Measurements from ENCODE around the gene DLGAP1. TPM values are rescaled to one million over a fixed set of nuclear protein-coding genes. Genes with fewer than 3 reads are reported as not detected.

The DLGAP1 gene
- total and polyA plus RNA-seq, 2 of the 13 experiments (the other 11 are each of a cell fraction or from before 2014, with no cell fraction given): 0.01 TPM; not detected in 1

DNA sequence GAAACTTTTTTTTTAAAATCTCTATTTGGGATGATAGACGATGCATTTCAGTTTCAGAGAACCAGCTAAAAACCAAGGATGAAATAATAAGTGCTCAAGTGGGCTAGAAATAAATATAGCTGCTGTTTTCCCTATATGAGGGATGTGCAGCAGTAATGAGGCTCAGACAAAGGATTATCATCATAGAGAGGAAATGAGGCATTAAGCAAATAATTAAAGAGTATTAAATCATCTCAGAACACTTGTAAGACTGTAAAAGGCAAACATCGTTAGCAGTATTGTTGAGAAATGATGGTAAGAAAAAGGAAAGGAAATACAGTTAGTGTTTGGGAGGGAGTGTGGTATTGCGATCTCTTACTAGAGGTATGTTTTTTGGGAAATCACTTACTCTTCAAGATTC, 771.6 kb downstream of the DLGAP1 start (continued):
- TF ChIP-seq, protein P1, sequence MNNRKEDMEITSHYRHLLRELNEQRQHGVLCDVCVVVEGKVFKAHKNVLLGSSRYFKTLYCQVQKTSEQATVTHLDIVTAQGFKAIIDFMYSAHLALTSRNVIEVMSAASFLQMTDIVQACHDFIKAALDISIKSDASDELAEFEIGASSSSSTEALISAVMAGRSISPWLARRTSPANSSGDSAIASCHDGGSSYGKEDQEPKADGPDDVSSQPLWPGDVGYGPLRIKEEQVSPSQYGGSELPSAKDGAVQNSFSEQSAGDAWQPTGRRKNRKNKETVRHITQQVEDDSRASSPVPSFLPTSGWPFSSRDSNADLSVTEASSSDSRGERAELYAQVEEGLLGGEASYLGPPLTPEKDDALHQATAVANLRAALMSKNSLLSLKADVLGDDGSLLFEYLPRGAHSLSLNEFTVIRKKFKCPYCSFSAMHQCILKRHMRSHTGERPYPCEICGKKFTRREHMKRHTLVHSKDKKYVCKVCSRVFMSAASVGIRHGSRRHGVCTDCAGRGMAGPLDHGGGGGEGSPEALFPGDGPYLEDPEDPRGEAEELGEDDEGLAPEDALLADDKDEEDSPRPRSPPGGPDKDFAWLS (CRISPR knock-in tag; IDR thresholded peaks at IDR 0.05; ENCODE audit: borderline replicate concordance): no peak
- TF ChIP-seq, protein P2, sequence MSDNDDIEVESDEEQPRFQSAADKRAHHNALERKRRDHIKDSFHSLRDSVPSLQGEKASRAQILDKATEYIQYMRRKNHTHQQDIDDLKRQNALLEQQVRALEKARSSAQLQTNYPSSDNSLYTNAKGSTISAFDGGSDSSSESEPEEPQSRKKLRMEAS (IDR thresholded peaks at IDR 0.05): no peak
- TF ChIP-seq GABPA (IDR thresholded peaks at IDR 0.05; ENCODE audit: low read depth, low read length) (no peak), GABPA (CRISPR knock-in tag; IDR thresholded peaks at IDR 0.05; ENCODE audit: low read depth) (no peak), KLF11 (CRISPR knock-in tag; IDR thresholded peaks at IDR 0.05) (no peak), ISL2 (CRISPR knock-in tag; IDR thresholded peaks at IDR 0.05) (no peak)

DNA sequence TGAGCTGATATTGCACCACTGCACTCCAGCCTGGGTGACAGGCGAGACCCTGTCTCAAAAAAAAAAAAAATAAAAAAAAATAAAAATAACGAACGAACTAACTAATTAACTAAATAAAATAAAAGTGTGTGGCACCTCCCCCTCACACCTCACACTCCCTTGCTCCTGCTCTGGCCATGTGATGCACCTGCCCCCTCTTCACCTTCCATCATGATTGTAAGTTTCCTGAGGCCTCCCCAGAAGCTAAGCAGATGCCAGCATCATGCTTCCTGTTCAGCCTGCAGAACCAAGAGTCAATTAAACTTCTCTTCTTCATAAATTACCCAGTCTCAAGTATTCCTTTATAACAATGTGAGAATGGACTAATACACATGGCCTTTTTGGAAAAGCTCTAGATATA, 773.0 kb downstream of the DLGAP1 start:
- Histone ChIP-seq H4K20me1 (ENCODE audit: insufficient read depth, low read length) (no peaks in the 10 kb centered on the region), H3K36me3 (replicated peaks in 1 of 2; ENCODE audit: control insufficient read depth in 1 of 2, insufficient read depth in 2 of 2, low read length in 2 of 2) (no peaks in the 10 kb centered on the region), H3K27me3 (ENCODE audit: control insufficient read depth in 1 of 2, insufficient read depth in 2 of 2, low read length in 2 of 2) (no peaks in the 10 kb centered on the region; a peak in 1 of 5 replicates), H3K9me3 (ENCODE audit: low read length) (no peaks in the 10 kb centered on the region), H3K4me3 (replicated peaks in 1 of 3; ENCODE audit: insufficient read depth in 1 of 3, low read depth in 2 of 3, low read length in 3 of 3) (no peak overlapping the region), H3K27ac (ENCODE audit: extremely low read length, insufficient read depth, low read length) (no peak overlapping the region), H3K4me1 (ENCODE audit: insufficient read depth, low read length) (no peaks in the 10 kb centered on the region), H3K9ac (ENCODE audit: insufficient read depth, low read depth, low read length) (no peak overlapping the region), H3K79me2 (ENCODE audit: insufficient read depth, low read length) (no peaks in the 10 kb centered on the region), H2AFZ (ENCODE audit: low read length) (no peak overlapping the region), H3K4me2 (ENCODE audit: low read depth, low read length) (no peak overlapping the region)
- WGBS (ENCODE audit: low lambda C conversion rate): 14% methylated on average over 3 of the region's 3 CpGs
- CTCF ChIA-PET (ENCODE audit: low intra/inter-chr PET ratio, low total read pairs): interaction anchor here (0.7 kb wide), 1 partner anchor 92 kb away, joined by 3 read pairs; no protein-coding TSS in a partner anchor
- POLR2A ChIA-PET: no interaction called here
- intact Hi-C loops (cut with micrococcal nuclease; ENCODE audit: unreplicated experiment): no loop called here
- no TSS peak for BruUV-seq (replicated peaks)
- in situ Hi-C loops (cut with HindIII; ENCODE audit: extremely low pct_ligation_motif_present, low pct_unique_long_range_greater_than_20kb): no loop called here
- DNase-seq (ENCODE audit: low spot score): no peak
- no peak for ATAC-seq
- no peak for FAIRE-seq
- TF ChIP-seq, protein P3, sequence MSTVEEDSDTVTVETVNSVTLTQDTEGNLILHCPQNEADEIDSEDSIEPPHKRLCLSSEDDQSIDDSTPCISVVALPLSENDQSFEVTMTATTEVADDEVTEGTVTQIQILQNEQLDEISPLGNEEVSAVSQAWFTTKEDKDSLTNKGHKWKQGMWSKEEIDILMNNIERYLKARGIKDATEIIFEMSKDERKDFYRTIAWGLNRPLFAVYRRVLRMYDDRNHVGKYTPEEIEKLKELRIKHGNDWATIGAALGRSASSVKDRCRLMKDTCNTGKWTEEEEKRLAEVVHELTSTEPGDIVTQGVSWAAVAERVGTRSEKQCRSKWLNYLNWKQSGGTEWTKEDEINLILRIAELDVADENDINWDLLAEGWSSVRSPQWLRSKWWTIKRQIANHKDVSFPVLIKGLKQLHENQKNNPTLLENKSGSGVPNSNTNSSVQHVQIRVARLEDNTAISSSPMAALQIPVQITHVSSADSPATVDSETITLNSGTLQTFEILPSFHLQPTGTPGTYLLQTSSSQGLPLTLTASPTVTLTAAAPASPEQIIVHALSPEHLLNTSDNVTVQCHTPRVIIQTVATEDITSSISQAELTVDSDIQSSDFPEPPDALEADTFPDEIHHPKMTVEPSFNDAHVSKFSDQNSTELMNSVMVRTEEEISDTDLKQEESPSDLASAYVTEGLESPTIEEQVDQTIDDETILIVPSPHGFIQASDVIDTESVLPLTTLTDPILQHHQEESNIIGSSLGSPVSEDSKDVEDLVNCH (CRISPR knock-in tag; IDR thresholded peaks at IDR 0.05): no peak
- no peak for TF ChIP-seq FOXA1 (IDR thresholded peaks at IDR 0.05)
- TF ChIP-seq FOXA1 (CRISPR knock-in tag; IDR thresholded peaks at IDR 0.05): no peak
- TF ChIP-seq ATM (IDR thresholded peaks at IDR 0.05; ENCODE audit: borderline replicate concordance): no peak
- TF ChIP-seq, protein P4, sequence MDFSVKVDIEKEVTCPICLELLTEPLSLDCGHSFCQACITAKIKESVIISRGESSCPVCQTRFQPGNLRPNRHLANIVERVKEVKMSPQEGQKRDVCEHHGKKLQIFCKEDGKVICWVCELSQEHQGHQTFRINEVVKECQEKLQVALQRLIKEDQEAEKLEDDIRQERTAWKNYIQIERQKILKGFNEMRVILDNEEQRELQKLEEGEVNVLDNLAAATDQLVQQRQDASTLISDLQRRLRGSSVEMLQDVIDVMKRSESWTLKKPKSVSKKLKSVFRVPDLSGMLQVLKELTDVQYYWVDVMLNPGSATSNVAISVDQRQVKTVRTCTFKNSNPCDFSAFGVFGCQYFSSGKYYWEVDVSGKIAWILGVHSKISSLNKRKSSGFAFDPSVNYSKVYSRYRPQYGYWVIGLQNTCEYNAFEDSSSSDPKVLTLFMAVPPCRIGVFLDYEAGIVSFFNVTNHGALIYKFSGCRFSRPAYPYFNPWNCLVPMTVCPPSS (IDR thresholded peaks at IDR 0.05): no peak
- TF ChIP-seq GZF1 (CRISPR knock-in tag; IDR thresholded peaks at IDR 0.05): no peak
- no peak for TF ChIP-seq NFIC (IDR thresholded peaks at IDR 0.05; ENCODE audit: low read length)
- no peak for TF ChIP-seq ZNF674 (CRISPR knock-in tag; IDR thresholded peaks at IDR 0.05; ENCODE audit: low read depth)
- TF ChIP-seq, protein P5, sequence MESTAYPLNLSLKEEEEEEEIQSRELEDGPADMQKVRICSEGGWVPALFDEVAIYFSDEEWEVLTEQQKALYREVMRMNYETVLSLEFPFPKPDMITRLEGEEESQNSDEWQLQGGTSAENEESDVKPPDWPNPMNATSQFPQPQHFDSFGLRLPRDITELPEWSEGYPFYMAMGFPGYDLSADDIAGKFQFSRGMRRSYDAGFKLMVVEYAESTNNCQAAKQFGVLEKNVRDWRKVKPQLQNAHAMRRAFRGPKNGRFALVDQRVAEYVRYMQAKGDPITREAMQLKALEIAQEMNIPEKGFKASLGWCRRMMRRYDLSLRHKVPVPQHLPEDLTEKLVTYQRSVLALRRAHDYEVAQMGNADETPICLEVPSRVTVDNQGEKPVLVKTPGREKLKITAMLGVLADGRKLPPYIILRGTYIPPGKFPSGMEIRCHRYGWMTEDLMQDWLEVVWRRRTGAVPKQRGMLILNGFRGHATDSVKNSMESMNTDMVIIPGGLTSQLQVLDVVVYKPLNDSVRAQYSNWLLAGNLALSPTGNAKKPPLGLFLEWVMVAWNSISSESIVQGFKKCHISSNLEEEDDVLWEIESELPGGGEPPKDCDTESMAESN (CRISPR knock-in tag; conservative IDR thresholded peaks at IDR 0.05): no peak
- no peak for TF ChIP-seq SATB2 (CRISPR knock-in tag; IDR thresholded peaks at IDR 0.05)
- no peak for TF ChIP-seq FOXM1 (CRISPR knock-in tag; IDR thresholded peaks at IDR 0.05)
- TF ChIP-seq ZNF329 (CRISPR knock-in tag; IDR thresholded peaks at IDR 0.05; ENCODE audit: low read depth): no peak
- no peak for TF ChIP-seq ZNF24 (IDR thresholded peaks at IDR 0.05)

Data from HepG2 (cell line).